ENCODE measurements around the gene MOCS1. TPM values are rescaled to one million over a fixed set of nuclear protein-coding genes. Genes with fewer than 3 reads are reported as not detected.

Gene MOCS1
- total RNA-seq, result 18.0 and 18.1 TPM in 2 replicates

GRCh38 chr6:39934131-39934757 is at the start of gene MOCS1:
MOCS1 (minus strand) TSS chr6:39934462; CDS start chr6:39934417, 45 bp downstream.

Other genes starting within 250 kb of the MOCS1 start
- gene KIF6, start 209.1 kb downstream of the MOCS1 start, total RNA-seq, result not detected in 2 replicates
- gene DAAM2, start 142.1 kb downstream of the MOCS1 start, total RNA-seq, result 12.2 and 18.1 TPM in 2 replicates

All from cardiac atrium fibroblast (primary cell).